COLO668 (cell line): ENCODE results near the gene IFIT1B.
"Not testable (repeated sequence)": the region's sequence is repeated elsewhere in the genome, so short reads cannot be mapped to it uniquely, and the experiment has no call there.

Experiments
- DNase-seq: peaks from one replicate; lab custom pipeline; 2025; ENCODE audit not compliant: unreplicated experiment; lab: John Stamatoyannopoulos, UW

The IFIT1B gene

DNA sequence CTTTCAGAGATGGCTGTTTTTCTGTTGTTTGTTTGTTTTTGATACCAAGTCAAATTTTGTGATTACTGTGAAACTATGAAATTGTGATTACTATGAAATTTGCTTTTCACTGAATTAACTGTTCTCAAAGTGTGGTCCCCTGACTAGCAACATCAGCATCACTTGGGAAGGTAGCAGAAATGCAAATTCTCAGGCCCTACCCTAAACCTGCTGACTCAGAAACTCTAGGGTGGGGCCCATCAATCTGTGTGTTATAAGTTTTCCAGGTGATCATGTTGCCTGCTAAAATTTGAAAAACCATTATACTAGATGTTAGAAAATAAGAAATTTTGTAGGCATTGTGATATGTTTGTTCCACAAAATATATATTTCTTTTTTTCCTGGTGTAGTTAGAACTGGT lies 1.2 kb downstream of the IFIT1B start:
- DNase-seq: no peak

DNA sequence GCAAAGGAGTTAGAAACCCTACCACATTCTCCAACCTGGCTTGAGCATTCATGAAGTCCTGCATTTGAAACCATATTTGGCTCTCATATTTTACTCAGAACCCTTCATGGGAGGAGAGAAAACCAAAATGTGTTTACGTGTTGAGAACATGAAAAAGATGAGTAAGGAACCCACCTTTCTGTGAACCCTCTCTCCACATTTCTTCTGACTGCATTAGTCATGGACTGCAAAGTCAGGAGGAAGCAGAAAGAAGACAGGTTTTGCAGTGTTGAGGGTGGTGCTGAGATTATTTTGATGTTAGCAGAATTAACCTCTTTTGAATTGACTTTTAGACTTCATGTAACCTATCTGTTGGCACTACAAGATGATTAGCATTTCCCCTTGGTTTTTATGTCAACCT lies 4.9 kb downstream of the IFIT1B start:
- no peak for DNase-seq

DNA sequence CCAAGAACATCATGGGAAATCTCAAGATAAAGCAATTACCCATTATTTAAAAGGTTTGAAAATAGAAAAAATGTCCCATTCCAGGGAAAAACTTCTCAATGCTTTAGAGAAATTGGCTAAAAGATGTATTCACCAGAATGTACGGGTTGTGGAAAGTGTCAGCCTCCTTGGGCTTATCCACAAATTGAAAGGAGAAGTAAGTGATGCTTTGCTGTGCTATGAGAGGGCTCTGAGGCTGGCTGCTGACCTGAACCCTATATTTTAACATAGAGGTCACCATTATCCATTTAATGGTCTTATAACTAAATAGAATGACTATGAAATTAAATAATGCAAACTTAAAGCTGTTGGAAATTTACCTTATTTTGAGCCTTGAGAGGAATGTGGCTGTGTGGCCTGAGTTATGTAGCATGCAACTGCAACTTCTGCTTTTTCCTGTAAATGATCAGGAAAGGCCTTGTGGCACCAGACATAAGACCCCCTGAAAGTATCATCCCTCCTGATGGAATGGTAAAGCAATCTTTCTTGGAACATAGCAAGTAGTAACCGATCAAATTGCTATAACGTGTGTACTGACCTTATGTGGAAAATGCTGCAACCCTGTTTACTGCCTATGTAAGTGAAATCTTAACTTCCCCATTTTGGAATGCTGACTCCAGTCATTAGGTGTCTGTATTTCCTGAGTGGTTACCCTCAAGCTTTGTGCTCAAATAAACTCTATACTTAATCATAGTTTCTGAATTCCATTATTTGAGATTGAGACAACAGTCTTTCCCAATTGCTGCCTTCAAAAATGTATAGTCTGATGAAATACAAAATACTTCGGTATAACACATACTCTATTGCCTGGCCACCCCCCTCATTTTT lies 6.9 kb downstream of the IFIT1B start:
- DNase-seq: no peak

DNA sequence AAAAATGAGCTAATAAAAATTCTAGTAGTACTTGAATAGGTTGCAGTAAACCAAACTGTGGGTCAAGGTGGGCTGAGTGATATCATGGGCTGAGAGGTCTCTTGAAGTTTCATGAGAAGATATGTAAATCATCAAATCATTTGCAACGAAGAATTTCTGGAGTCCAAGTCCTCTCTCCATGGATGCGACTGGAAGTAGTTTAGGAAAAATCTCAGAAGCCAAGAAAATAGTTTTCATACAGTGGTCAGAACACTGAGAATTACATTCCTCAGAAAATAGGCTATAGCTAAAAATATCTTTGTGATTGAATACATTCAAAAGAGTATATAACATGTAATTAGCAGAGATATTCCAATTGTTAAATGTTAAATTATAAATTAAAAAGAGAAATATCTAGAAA lies 10.9 kb downstream of the IFIT1B start:
- no peak for DNase-seq

DNA sequence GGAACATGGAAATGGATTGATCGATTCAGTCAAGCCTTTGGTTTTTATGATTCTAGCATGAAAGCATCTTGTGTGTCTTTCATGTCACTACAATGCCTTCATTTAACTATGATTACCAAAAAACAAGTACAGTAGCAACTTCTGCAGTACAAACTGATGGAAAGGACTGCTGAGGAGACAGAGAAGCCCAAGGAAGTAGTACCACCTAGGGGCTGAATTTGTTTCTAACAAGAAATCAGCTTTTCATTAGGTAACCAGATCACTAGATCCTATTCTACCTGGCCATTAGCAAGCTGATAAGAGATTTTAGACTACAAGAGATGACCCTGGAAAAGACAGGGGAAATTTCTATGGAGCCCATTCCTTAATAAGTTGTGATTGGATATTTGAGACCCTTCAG lies 11.4 kb downstream of the IFIT1B start:
- DNase-seq: no peak

DNA sequence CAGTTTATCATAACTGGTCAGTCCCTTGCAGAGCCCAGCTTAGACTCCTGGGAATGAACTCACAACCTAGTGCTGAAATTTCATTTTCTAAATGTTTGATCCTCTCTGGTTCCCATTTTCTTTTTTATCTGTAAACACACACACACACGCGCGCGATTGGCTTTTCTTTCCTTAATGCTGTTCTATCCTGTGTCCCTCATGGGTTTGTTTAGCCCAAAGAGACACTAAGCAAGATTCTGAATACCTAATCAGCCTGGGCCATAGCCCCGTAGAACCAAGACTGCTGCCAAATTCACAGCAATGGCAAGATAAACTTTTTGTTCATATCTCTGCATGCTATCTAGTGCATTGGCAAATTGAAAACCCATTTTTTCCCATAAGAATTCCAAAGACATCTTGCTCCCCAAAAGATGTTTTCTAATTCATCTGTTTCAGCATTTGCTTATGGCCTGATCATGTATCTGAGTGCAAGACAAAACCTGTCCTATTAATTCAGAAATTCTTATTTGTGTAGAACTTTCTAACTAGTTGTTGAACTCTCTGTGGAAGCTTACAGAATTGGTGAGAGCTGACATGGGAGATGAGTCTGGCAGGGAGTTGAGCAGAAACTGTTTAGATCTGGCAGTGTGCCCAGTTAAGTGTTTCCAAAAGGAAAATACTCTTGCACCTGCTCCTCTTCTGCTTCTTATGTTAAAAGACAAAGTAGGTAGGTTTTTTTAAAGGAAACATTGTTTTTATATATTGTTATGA lies 12.8 kb downstream of the IFIT1B start:
- DNase-seq: no peak

DNA sequence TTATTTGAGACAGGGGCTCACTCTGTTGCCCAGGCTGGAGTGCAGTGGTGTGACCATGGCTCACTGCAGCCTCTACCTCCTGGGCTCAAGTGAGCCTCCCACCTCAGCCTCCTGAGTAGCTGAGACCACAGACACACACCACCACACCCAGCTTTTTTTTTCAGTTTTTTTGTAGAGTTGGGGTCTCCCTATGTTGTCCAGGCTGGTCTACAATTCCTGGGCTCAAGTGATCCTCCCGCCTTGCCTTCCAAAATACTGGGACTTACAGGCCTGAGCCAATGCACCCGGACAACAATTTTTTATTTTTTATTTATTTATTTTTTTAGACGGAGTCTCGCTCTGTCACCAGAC lies 13.3 kb downstream of the IFIT1B start:
- not testable (repeated sequence) for DNase-seq

DNA sequence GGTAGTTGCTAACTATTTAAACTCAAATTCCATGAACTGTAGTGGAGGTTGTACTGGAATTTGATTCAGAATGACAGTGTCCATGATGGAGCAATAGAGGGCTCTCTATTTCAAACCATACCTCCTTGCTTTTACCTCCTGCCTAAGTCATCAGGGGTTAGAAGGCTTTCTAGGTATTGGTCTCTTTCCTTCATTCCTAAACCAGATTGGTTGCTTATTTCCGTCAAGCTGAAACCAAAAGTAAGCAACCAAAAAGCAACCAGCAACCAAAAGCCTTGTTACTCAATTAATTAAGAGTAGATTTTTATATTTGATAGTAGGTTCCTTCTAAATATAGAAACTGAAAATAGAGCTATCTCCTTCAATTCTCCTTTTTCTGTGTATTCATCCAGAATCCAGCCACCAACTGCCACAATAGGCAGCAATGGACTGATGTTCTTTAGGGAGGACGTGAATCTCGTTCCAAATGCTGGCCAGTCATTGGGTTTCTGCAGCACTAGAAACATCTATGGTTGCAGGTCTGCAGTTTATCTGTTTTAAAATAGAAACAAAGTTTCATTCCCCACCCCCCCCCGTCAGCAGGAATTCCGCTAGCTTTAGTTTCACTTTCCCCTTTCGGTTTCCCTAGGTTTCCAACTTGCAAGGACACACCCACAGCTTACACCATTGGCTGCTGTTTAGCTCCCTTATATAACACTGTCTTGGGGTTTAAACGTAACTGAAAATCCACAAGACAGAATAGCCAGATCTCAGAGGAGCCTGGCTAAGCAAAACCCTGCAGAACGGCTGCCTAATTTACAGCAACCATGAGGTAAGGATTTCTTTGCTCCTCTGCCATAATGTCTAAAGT lies 14.3 kb downstream of the IFIT1B start, which contains the start of gene IFIT1:
IFIT1 (plus strand) TSS at position 717 of the 850 bp plus-strand sequence; CDS start at position 807, 90 bp downstream.
- DNase-seq: no peak

DNA sequence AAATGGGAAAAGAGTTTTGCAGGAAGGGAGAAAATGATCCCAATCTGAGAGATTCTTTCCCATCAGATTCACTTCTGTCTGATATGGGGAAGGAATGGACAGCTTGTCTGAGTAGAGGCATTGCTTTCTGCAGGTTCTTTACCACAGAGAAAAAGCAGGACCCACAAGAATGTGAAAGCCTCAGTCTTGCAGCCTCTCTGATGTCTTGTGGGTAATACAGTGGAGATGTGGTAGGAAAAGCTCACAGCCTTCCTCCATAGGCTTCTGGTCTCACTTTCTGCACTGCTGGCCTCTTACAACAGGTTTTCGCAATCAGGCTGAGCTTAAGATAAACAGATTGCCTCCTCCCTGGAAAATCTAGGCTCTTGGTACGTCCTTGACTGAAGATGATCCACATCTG lies 15.1 kb downstream of the IFIT1B start:
- DNase-seq: no peak

DNA sequence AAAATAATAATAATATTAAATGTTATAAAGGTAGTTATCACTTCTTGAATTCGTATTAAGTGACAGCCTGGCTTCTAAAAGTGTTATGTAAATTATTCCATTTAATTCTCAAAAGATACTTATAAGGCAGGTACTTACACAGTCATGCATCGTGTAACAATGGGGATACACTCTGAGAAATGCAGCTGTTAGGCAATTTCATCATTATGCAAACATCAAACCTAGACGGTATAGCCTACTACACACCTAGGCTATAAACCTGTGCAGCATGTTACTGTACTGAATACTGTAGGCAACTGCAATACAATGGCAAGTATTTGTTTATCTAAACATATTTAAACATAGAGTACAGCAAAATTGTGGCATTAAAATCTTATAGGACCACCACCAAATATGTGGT lies 16.0 kb downstream of the IFIT1B start:
- DNase-seq: no peak

DNA sequence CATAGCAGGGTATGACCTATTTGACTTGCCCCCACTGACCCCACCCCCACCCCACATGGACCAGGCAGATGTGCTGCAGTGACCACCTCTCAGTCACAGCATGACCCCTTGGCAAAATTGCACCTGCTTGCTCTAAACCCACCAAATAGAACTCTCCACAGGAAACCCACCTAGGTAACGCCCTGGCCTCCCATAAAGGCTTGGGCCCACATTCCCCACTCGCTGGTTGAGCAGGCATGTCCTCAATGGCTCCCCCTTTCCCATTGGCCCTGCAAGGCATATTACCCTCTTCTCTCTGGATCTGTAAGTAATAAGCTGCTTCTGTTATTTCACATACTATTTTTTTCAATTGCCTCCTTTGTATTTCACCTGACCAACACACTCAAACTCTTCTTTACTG lies 17.3 kb downstream of the IFIT1B start:
- no peak for DNase-seq

DNA sequence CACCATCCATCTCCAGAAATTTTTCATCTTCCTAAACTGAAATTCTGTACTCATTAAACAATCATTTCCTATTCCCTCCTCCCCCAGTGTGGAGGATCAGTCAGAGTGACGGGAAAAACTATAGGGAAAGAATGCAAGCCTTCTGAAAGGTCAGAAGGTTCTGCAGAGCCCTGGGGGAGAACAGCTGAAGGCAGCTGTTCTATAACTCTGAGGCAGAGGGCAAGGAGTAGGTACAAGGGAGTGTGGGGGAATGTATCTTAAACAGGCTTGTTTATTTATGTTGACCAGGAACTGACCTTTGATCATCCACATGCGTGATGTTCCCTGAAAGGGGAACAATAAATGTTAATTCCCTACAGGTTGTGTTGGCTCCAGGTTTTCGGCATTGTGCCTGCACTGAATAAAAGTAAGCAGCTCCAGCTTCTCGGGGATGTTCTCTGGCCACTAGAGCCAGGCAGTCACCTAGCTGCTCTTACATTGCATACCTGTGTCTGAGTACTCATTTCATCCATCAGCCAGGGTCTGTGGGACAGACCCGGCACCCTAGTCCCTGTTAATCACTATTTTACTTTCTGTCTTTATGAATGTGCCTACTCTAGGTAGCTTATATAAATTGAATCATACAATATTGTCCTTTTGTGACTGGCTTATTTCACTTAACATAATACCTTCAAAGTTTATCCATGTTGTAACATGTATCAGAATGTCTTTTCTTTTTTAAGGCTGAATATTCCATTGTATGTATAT lies 20.3 kb downstream of the IFIT1B start:
- DNase-seq: no peak

DNA sequence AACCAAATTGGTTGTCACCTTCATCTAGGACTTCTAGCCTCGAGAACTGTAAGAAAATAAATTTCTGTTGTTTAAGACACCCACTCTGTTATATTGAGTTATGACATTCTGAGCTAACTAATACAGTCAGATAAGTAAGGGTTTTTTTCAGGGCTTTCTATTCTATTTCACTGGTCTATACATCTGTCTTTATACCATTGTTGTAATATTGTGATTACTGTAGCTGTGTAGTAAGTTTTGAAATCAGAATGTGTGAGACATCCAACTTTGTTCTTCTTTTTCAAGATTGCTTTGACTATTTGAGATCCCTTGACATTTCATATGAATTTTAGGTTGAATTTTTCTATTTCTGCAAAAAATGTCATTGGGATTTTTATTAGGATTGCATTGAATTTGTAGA lies 22.1 kb downstream of the IFIT1B start:
- DNase-seq: no peak

DNA sequence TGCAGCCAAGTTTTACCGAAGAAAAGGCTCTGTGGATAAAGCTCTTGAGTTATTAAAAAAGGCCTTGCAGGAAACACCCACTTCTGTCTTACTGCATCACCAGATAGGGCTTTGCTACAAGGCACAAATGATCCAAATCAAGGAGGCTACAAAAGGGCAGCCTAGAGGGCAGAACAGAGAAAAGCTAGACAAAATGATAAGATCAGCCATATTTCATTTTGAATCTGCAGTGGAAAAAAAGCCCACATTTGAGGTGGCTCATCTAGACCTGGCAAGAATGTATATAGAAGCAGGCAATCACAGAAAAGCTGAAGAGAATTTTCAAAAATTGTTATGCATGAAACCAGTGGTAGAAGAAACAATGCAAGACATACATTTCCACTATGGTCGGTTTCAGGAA lies 25.2 kb downstream of the IFIT1B start:
- DNase-seq: no peak

DNA sequence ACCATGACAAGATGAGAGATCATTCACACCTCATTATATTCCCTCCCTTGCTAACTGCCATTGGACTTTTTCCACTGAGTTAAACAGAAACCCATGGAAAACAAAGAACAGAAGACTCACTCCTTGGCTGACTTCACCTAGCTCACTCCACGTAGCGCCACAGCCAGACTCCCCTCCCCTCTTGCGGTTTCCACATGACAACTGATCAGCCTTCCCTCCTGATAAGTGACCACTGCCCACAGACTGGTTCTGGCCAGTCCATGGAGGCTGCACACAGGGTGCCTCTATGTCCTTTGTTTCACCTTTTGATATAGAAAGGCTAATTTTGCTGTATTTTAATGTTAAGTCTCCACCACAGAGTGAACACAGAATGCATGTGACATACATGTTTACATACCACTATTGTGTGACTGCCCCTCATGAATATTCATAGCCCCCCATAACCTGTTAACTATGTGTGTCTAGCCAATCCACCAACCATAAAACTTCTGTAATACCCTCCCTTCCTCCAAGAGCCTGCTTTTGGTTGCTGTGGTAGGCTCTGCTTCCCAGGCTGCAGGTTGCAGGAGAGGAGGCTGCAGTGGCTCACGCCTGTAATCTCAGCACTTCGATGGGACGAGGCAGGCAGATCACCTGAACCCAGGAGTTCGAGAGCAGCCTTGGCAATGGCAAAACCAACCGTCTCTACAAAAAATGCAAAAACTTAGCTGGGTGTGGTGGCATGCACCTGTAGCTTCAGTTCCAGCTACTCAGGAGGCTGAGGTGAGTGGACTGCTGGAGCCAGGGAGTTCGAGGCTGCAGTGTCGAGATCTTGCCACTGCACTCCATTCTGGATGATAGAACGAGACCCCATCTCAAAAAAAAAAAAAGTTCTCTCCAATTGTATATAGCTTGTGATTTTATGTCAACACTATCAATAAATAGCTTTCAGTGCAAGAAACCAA lies 26.5 kb downstream of the IFIT1B start:
- DNase-seq: no peak

DNA sequence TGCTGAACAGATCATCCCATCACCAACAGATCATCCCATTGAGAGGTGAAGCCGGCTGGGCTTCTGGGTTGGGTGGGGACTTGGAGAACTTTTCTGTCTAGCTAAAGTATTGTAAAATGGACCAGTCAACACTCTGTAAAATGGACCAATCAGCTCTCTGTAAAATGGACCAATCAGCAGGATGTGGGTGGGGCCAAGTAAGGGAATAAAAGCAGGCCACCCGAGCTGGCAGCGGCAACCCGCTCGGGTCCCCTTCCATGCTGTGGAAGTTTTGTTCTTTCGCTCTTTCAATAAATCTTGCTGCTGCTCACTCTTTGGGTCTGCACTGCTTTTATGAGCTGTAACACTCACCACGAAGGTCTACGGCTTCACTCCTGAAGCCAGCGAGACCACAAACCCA lies 28.3 kb downstream of the IFIT1B start:
- DNase-seq: not testable (repeated sequence)

DNA sequence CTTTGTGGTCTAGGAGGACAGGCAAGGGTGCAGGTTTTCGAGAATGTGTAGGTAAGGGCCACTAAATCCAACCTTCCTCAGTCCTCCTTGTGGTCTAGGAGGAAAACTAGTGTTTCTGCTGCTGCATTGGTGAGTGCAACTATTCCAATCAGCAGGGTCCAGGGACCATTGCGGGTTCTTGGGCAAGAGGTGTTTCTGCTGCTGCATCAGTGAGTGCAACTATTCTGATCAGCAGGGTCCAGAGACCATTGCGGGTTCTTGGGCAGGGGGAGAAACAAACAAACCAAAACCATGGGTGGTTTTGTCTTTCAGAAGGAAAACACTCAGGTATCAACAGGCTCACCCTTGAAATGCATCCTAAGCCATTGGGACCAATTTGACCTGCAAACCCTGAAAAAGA lies 29.9 kb downstream of the IFIT1B start:
- not testable (repeated sequence) for DNase-seq

DNA sequence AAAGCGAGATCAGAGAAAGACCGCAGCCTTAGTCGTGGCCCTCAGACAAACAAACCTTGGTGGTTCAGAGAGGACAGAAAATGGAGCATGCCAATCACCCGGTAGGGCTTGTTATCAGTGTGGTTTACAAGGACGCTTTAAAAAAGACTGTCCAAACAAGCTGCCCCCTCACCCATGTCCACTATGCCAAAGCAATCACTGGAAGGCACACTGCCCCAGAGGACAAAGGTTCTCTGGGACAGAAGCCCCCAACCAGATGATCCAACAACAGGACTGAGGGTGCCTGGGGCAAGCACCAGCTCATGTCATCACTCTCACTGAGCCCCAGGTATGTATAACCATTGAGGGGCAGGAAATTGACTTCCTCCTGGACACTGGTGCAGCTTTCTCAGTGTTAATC lies 31.4 kb downstream of the IFIT1B start:
- not testable (repeated sequence) for DNase-seq

DNA sequence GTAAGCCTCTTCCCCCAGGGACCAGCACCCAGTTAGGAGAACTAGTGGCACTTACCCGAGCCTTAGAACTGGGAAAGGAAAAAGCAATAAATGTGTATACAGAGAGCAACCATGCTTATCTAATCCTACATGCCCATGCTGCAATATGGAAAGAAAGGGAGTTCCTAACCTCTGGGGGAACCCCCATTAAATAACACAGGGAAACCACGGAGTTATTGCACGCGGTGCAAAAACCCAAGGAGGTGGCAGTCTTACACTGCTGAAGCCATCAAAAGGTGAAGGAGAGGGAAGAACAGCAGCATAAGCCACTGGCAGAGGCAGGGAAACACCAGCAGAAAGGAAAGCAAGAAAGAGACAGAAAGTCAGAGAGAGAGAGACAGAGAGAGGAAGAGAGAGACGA lies 32.7 kb downstream of the IFIT1B start:
- DNase-seq: not testable (repeated sequence)

DNA sequence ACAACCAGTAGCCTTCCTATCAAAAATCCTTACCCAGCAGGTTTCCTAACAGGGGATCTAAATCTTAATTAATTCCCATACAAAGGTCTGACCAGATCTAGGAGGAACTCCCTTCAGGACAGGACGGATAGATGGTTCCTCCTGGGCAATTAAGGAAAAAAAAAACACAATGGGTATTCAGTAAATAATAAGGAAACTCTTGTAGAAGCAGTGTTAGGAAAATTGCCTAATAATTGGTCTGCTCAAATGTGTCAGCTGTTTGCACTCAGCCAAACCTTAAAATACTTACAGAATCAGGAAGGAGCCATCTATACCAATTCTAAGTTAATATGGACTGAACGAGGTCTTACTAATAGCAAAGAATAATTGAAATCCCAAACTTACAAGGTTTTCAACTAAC lies 33.3 kb downstream of the IFIT1B start:
- DNase-seq: not testable (repeated sequence)
